ENCODE data around the gene HSPA12A.

The HSPA12A gene

GRCh38 chr10:116632596-116633215 lies 109.7 kb downstream of the HSPA12A start:
- no peak for DNase-seq (ENCODE audit: extremely low read depth, low read depth)
- TF ChIP-seq CTCF (IDR thresholded peaks at IDR 0.05; ENCODE audit: low read depth, low read length), result no peak

- no peak for DNase-seq (ENCODE audit: extremely low read depth, low read depth)
- TF ChIP-seq CTCF (IDR thresholded peaks at IDR 0.05; ENCODE audit: low read depth, low read length), result no peak
These were observed 110.5 kb downstream of the HSPA12A start for GRCh38 chr10:116631871-116632295.

GRCh38 chr10:116630020-116630419 lies 112.3 kb downstream of the HSPA12A start:
- no peak for TF ChIP-seq CTCF (IDR thresholded peaks at IDR 0.05; ENCODE audit: low read depth, low read length)
- DNase-seq (ENCODE audit: extremely low read depth, low read depth), result no peak

GRCh38 chr10:116629340-116629739 lies 113.0 kb downstream of the HSPA12A start:
- TF ChIP-seq CTCF (IDR thresholded peaks at IDR 0.05; ENCODE audit: low read depth, low read length), result no peak
- DNase-seq (ENCODE audit: extremely low read depth, low read depth), result no peak

- TF ChIP-seq CTCF (IDR thresholded peaks at IDR 0.05; ENCODE audit: low read depth, low read length), result peak; percentile 21
- no peak for DNase-seq (ENCODE audit: extremely low read depth, low read depth)
These were observed 114.9 kb downstream of the HSPA12A start for GRCh38 chr10:116627386-116627933.

GRCh38 chr10:116626815-116627214 lies 115.6 kb downstream of the HSPA12A start:
- no peak for DNase-seq (ENCODE audit: extremely low read depth, low read depth)
- no peak for TF ChIP-seq CTCF (IDR thresholded peaks at IDR 0.05; ENCODE audit: low read depth, low read length)

- no peak for TF ChIP-seq CTCF (IDR thresholded peaks at IDR 0.05; ENCODE audit: low read depth, low read length)
- no peak for DNase-seq (ENCODE audit: extremely low read depth, low read depth)
These were observed 116.5 kb downstream of the HSPA12A start for GRCh38 chr10:116625845-116626244.

Data from AG09319 (cell line).